H1 (cell line): Measurements from ENCODE around the gene GABRD.

Source experiments
- EGR1 ChIP-seq: IDR thresholded peaks from 2 replicates; pipeline ENCODE4 v1.6.1; 2011; ENCODE audit warnings: low read depth, low read length, borderline replicate concordance
- POLR2A ChIP-seq, 2 experiments: IDR thresholded peaks; 1 replicate in 1 of 2; 2 replicates in 1 of 2; pipeline ENCODE4 v1.6.1; 2011; ENCODE audit warnings: low read depth in 2 of 2, low read length in 2 of 2, mild to moderate bottlenecking in 2 of 2; ENCODE audit errors: control extremely low read depth in 1 of 2
- RFX5 ChIP-seq: IDR thresholded peaks from 2 replicates; pipeline ENCODE4 v1.6.1; 2011; ENCODE audit warnings: low read depth, low read length, improper control_type of control experiment, borderline replicate concordance
- SP4 ChIP-seq: IDR thresholded peaks from 2 replicates; pipeline ENCODE4 v1.6.1; 2012; ENCODE audit warnings: low read length, inconsistent platforms
- TF ChIP-seq, protein P1 (sequence below), 3 experiments: IDR thresholded peaks; 1 replicate in 2 of 3; 2 replicates in 1 of 3; pipeline versions ENCODE4 v1.5.1 to v1.6.1; 2011; ENCODE audit warnings: low read length in 3 of 3, mild to moderate bottlenecking in 3 of 3, inconsistent platforms in 2 of 3, low read depth in 1 of 3, moderate library complexity in 1 of 3; ENCODE audit not compliant: insufficient read depth in 1 of 3; ENCODE audit errors: control extremely low read depth in 1 of 3

DNA sequence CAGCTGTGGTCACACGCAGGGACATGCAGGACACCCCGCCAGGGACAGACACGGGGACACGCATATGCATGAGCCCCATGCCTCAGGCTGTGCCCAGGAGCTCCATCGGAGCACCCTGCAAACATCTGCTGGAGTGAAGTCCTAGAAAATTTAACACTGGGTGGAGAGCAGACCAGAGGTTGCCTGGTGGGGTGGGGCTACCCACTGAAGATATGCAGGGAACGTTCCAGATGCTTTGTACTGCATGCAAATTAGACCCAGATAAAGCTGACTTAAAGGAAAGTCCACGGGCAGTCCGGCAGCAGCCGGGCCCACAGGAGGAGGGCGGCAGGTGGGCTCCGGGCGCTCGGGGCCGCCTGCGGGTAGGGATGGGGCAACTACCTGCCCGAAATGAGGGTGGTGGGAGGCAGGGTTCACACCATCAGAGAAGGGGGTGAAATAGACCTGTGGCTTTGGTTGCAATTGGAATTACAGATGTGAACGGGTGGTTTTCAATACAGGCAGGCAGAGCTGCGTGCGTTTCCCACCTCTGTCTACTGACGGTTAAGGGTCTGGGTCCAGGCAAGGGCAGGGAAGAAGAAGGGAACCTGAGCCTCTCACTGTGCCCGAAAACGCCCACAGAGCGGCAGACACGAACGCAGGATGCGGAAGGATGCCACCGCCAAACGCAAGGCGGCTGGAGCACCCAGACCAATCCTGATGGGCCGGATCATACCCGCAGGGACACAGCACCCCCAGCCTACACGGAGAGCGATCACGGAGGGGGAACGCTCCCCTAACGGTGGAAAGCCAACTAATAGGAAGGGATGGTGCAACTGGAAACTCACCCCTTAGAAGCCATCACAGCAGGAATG lies 36.5 kb upstream of the GABRD start:
- TF ChIP-seq SP4 (no peak), EGR1 (no peak), POLR2A (IDR thresholded peaks at IDR 0.05; ENCODE audit: control extremely low read depth in 1 of 2, low read depth in 2 of 2, low read length in 2 of 2) (no peak), RFX5 (no peak)
- TF ChIP-seq, protein P1, sequence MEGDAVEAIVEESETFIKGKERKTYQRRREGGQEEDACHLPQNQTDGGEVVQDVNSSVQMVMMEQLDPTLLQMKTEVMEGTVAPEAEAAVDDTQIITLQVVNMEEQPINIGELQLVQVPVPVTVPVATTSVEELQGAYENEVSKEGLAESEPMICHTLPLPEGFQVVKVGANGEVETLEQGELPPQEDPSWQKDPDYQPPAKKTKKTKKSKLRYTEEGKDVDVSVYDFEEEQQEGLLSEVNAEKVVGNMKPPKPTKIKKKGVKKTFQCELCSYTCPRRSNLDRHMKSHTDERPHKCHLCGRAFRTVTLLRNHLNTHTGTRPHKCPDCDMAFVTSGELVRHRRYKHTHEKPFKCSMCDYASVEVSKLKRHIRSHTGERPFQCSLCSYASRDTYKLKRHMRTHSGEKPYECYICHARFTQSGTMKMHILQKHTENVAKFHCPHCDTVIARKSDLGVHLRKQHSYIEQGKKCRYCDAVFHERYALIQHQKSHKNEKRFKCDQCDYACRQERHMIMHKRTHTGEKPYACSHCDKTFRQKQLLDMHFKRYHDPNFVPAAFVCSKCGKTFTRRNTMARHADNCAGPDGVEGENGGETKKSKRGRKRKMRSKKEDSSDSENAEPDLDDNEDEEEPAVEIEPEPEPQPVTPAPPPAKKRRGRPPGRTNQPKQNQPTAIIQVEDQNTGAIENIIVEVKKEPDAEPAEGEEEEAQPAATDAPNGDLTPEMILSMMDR (IDR thresholded peaks at IDR 0.05; ENCODE audit: control extremely low read depth in 1 of 3, insufficient read depth in 1 of 3, low read depth in 1 of 3, low read length in 3 of 3) = no peak
